K562 (cell line): ENCODE data around the gene C1orf94. TPM values are rescaled to one million over a fixed set of nuclear protein-coding genes. Genes with fewer than 3 reads are reported as not detected.

Experiments
- ATAC-seq: fragments of 200-7000 bp; cut with Tn5 transposase; 3 replicates; pipeline ENCODE4 v1.9.1; 2020; ENCODE audit warnings: moderate library complexity
- BruUV-seq: library from RNA; stranded (reverse); fragments of 400-500 nt; replicated peaks from 2 replicates; lab custom pipeline; 2021; lab: Mats Ljungman, UMichigan
- CTCF ChIA-PET: fragments of 300-600 bp; formaldehyde crosslinking; extraction: SDS; loops from one replicate; lab custom pipeline; 2021; ENCODE audit warnings: low intra/inter-chr PET ratio; lab: Yijun Ruan, JAX
- POLR2A ChIA-PET: fragments of 300-600, 350-650 bp; sonication (Branson Sonifier 250); formaldehyde crosslinking; extraction: SDS; loops from one replicate; lab custom pipeline; 2021; ENCODE audit warnings: antibody characterized with exemption, inconsistent platforms; lab: Yijun Ruan, JAX
- DNase-seq, 4 experiments: peaks; one replicate each; pipeline versions ENCODE4 v3.0.0 to v3.0.0-alpha.2; 2011 to 2018; ENCODE audit warnings: low spot score in 3 of 4, mixed read lengths in 3 of 4; ENCODE audit errors: extremely low read depth in 1 of 4
- FAIRE-seq: peaks from 2 replicates; lab custom pipeline; 2011; peaks lifted over from hg19 to GRCh38; lab: Jason Lieb, UNC
- H2AFZ ChIP-seq: 2 replicates; pipeline ENCODE4 v1.6.0; 2011; ENCODE audit warnings: low read depth, low read length, control low read depth, inconsistent platforms
- H3K27ac ChIP-seq: fragments of 200-600 bp; 3 replicates; pipeline ENCODE4 v1.8.0; 2011; ENCODE audit warnings: low read depth, mild to moderate bottlenecking, control low read depth, inconsistent platforms, low read length, moderate library complexity, mixed read lengths; ENCODE audit errors: extremely low read depth
- H3K27me3 ChIP-seq, 2 experiments: fragments of 300-600 bp in 1 of 2; 2 replicates in 1 of 2; 3 replicates in 1 of 2; pipeline versions ENCODE4 v1.6.0 to v1.8.0; 2011; ENCODE audit warnings: inconsistent platforms in 2 of 2, low read length in 2 of 2, mild to moderate bottlenecking in 1 of 2, mixed read lengths in 1 of 2, moderate library complexity in 1 of 2; ENCODE audit not compliant: control insufficient read depth in 2 of 2, insufficient read depth in 2 of 2
- H3K36me3 ChIP-seq: fragments of 300-600 bp; 3 replicates; pipeline ENCODE4 v1.8.0; 2011; ENCODE audit warnings: mild to moderate bottlenecking, low read length, inconsistent platforms; ENCODE audit not compliant: control insufficient read depth, insufficient read depth
- H3K4me1 ChIP-seq, 2 experiments: fragments of 200-600 bp in 1 of 2; replicated peaks in 1 of 2; 2 replicates in 1 of 2; 3 replicates in 1 of 2; pipeline versions ENCODE4 v1.5.1 to v1.8.0; 2011; ENCODE audit warnings: inconsistent platforms in 2 of 2, low read length in 2 of 2, mild to moderate bottlenecking in 1 of 2, mixed read lengths in 1 of 2, moderate library complexity in 1 of 2; ENCODE audit not compliant: control insufficient read depth in 2 of 2, insufficient read depth in 2 of 2
- H3K4me2 ChIP-seq: 2 replicates; pipeline ENCODE4 v1.6.1; 2011; ENCODE audit warnings: low read length, control low read depth, inconsistent platforms, mixed read lengths; ENCODE audit not compliant: insufficient read depth
- H3K4me3 ChIP-seq: fragments of 200-600 bp; sonication (generic), shearing (Covaris generic); 2 replicates; pipeline ENCODE4 v1.5.1; 2016; ENCODE audit warnings: control low read depth, inconsistent platforms
- H3K79me2 ChIP-seq: fragments of 200-600 bp; 3 replicates; pipeline ENCODE4 v1.8.0; 2011; ENCODE audit warnings: low read length, inconsistent platforms; ENCODE audit not compliant: control insufficient read depth, insufficient read depth
- H3K9ac ChIP-seq, 2 experiments: 2 replicates each; pipeline versions ENCODE4 v1.6.0 to v1.6.1; 2011; ENCODE audit warnings: low read depth in 2 of 2, low read length in 2 of 2, control low read depth in 1 of 2, inconsistent platforms in 1 of 2, mild to moderate bottlenecking in 1 of 2, mixed read lengths in 1 of 2; ENCODE audit not compliant: insufficient read depth in 1 of 2
- H3K9me1 ChIP-seq: one replicate; pipeline ENCODE4 v1.6.0; 2011; ENCODE audit warnings: inconsistent platforms, mild to moderate bottlenecking, low read length, moderate library complexity; ENCODE audit not compliant: control insufficient read depth, insufficient read depth
- H3K9me3 ChIP-seq: replicated peaks from 2 replicates; pipeline ENCODE4 v1.5.1; 2011; ENCODE audit warnings: low read depth, low read length, inconsistent platforms; ENCODE audit not compliant: control insufficient read depth, insufficient read depth
- H4K20me1 ChIP-seq: replicated peaks from 2 replicates; pipeline ENCODE4 v1.6.1; 2011; ENCODE audit warnings: low read length, inconsistent platforms, mixed read lengths; ENCODE audit not compliant: control insufficient read depth, insufficient read depth
- ARID3A ChIP-seq: IDR thresholded peaks from 2 replicates; pipeline ENCODE4 v1.6.1; 2012; ENCODE audit warnings: low read depth, low read length, improper control_type of control experiment, borderline replicate concordance
- ETS2 ChIP-seq: IDR thresholded peaks from 2 replicates; pipeline ENCODE4 v1.6.1; 2016; ENCODE audit warnings: borderline replicate concordance, missing genetic modification characterization, mild to moderate bottlenecking, moderate library complexity, missing compliant biosample characterization; ENCODE audit not compliant: poor library complexity, severe bottlenecking
- HCFC1 ChIP-seq: IDR thresholded peaks from 2 replicates; pipeline ENCODE4 v1.6.1; 2012; ENCODE audit warnings: low read depth, low read length, improper control_type of control experiment
- ZNF76 ChIP-seq: fragments of 250-450 bp; sonication (Bioruptor Pico); IDR thresholded peaks from 2 replicates; pipeline ENCODE4 v1.4.0; 2020; ENCODE audit warnings: mild to moderate bottlenecking, moderate library complexity, borderline replicate concordance
- WGBS: fragments of 100-300 bp; shearing (Covaris generic); methylation state at CpG from one replicate; pipeline ENCODE4 v1.1.6; 2016; ENCODE audit warnings: low coverage, mixed read lengths; ENCODE audit not compliant: insufficient coverage; ENCODE audit errors: missing lambda C conversion rate; 5-methylcytosine and 5-hydroxymethylcytosine counted together
- in situ Hi-C: fragments of 300-500 bp; cut with MboI; formaldehyde crosslinking; loops from 4 replicates; pipeline ENCODE4 v1.15.0; 2018; ENCODE audit warnings: inconsistent platforms, mixed read lengths
- intact Hi-C: fragments of 100-400 bp; cut with micrococcal nuclease; formaldehyde crosslinking; loops from 2 replicates; pipeline ENCODE4 v1.14.2; 2022
- polyA plus RNA-seq, 8 experiments: library from polyadenylated mRNA; depleted of rRNA in 4 of 8; stranded (reverse) in 5 of 8; unstranded in 3 of 8; fragments of >200 nt; fragmentation: Nextera tagmentation in 2 of 8; fragmentation: Illumina TruSeq in 1 of 8; extraction: Ambion mirVana in 2 of 8; extraction: Trizol in 1 of 8; gene quantifications; 2 replicates each; pipeline versions ENCODE4 v1.2.1 to v1.2.3, GENCODE V29; 2011 to 2014; ENCODE audit warnings: inconsistent platforms in 1 of 8, missing spikeins in 1 of 8
- total RNA-seq, 7 experiments: library from RNA; depleted of rRNA in 6 of 7; stranded (reverse); fragments of >200 nt in 6 of 7; fragmentation: Illumina TruSeq in 2 of 7; extraction: Trizol in 2 of 7; gene quantifications; 2 replicates each; pipeline versions ENCODE4 v1.2.1 to v1.2.3, GENCODE V29; 2011 to 2021; ENCODE audit warnings: low replicate concordance in 1 of 7
- TF ChIP-seq, protein P1 (sequence below): fragments of 450-650 bp; IDR thresholded peaks from 2 replicates; pipeline ENCODE4 v1.6.1; 2016; ENCODE audit warnings: mild to moderate bottlenecking, moderate library complexity

The C1orf94 gene
- total and polyA plus RNA-seq, 9 of the 15 experiments (the other 6 are each of a cell fraction or from before 2014, with no cell fraction given), result not detected

DNA sequence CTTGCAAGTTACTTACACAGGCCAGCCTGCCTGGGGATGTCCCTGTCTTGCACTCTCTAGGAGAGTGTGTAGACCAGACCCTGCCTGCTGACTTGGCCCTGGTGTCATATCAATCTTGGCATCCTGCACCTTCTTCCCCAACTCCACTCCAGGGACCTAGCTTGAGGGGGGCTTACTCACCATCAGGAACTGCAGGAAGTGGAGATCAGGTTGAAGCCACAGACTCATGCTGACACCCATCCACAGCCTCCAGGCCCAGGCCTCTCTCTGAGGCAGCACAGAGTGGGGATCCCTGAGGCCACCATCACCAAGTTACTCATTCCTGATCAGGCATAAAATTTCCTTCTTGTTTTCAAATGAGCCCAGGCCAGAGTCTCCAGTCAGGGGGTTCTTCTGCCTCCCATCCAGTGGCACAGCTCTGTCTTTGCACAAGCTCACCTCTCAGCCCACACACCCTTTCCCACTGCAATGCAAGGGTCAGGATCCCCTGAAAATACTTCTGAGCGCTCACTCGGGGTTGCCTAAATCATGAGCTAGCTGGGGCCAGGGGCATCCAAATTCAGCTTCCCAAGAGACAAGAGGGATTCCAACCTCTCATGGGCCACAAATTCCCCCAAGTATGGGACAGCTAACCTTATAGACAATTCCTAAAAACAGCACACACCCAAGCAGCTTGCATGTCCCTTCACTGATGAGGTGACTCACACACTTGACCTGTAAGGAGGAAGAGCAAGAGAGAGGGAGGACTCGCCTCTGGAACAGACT is 45.1 kb upstream of the C1orf94 start:
- Histone ChIP-seq H3K9me3 (no peaks in the 10 kb centered on the region), H3K27ac (no peak overlapping the region), H3K9me1 (no peaks in the 10 kb centered on the region), H3K9ac (no peak overlapping the region), H3K4me3 (no peak overlapping the region), H3K27me3 (peaks cover 0 to 18% of the 10 kb centered on the region in 2 experiments; a peak in 2 of 5 replicates), H3K4me1 (no peaks in the 10 kb centered on the region), H3K36me3 (no peaks in the 10 kb centered on the region), H3K4me2 (no peak overlapping the region), H2AFZ (no peak overlapping the region), H3K79me2 (no peaks in the 10 kb centered on the region), H4K20me1 (no peaks in the 10 kb centered on the region)
- no TSS peak for BruUV-seq
- ChIA-PET POLR2A (interaction anchor here (0.6 kb wide), 1 partner anchor 11 kb away, joined by 3 read pairs; no protein-coding TSS in a partner anchor), CTCF (no interaction called here)
- DNase-seq, result no peak
- intact Hi-C loops, result no loop called here
- FAIRE-seq, result no peak
- ATAC-seq, result no peak
- 0% methylated on average over 3 of the region's 3 CpGs for WGBS
- in situ Hi-C loops, result no loop called here
- TF ChIP-seq, protein P1, sequence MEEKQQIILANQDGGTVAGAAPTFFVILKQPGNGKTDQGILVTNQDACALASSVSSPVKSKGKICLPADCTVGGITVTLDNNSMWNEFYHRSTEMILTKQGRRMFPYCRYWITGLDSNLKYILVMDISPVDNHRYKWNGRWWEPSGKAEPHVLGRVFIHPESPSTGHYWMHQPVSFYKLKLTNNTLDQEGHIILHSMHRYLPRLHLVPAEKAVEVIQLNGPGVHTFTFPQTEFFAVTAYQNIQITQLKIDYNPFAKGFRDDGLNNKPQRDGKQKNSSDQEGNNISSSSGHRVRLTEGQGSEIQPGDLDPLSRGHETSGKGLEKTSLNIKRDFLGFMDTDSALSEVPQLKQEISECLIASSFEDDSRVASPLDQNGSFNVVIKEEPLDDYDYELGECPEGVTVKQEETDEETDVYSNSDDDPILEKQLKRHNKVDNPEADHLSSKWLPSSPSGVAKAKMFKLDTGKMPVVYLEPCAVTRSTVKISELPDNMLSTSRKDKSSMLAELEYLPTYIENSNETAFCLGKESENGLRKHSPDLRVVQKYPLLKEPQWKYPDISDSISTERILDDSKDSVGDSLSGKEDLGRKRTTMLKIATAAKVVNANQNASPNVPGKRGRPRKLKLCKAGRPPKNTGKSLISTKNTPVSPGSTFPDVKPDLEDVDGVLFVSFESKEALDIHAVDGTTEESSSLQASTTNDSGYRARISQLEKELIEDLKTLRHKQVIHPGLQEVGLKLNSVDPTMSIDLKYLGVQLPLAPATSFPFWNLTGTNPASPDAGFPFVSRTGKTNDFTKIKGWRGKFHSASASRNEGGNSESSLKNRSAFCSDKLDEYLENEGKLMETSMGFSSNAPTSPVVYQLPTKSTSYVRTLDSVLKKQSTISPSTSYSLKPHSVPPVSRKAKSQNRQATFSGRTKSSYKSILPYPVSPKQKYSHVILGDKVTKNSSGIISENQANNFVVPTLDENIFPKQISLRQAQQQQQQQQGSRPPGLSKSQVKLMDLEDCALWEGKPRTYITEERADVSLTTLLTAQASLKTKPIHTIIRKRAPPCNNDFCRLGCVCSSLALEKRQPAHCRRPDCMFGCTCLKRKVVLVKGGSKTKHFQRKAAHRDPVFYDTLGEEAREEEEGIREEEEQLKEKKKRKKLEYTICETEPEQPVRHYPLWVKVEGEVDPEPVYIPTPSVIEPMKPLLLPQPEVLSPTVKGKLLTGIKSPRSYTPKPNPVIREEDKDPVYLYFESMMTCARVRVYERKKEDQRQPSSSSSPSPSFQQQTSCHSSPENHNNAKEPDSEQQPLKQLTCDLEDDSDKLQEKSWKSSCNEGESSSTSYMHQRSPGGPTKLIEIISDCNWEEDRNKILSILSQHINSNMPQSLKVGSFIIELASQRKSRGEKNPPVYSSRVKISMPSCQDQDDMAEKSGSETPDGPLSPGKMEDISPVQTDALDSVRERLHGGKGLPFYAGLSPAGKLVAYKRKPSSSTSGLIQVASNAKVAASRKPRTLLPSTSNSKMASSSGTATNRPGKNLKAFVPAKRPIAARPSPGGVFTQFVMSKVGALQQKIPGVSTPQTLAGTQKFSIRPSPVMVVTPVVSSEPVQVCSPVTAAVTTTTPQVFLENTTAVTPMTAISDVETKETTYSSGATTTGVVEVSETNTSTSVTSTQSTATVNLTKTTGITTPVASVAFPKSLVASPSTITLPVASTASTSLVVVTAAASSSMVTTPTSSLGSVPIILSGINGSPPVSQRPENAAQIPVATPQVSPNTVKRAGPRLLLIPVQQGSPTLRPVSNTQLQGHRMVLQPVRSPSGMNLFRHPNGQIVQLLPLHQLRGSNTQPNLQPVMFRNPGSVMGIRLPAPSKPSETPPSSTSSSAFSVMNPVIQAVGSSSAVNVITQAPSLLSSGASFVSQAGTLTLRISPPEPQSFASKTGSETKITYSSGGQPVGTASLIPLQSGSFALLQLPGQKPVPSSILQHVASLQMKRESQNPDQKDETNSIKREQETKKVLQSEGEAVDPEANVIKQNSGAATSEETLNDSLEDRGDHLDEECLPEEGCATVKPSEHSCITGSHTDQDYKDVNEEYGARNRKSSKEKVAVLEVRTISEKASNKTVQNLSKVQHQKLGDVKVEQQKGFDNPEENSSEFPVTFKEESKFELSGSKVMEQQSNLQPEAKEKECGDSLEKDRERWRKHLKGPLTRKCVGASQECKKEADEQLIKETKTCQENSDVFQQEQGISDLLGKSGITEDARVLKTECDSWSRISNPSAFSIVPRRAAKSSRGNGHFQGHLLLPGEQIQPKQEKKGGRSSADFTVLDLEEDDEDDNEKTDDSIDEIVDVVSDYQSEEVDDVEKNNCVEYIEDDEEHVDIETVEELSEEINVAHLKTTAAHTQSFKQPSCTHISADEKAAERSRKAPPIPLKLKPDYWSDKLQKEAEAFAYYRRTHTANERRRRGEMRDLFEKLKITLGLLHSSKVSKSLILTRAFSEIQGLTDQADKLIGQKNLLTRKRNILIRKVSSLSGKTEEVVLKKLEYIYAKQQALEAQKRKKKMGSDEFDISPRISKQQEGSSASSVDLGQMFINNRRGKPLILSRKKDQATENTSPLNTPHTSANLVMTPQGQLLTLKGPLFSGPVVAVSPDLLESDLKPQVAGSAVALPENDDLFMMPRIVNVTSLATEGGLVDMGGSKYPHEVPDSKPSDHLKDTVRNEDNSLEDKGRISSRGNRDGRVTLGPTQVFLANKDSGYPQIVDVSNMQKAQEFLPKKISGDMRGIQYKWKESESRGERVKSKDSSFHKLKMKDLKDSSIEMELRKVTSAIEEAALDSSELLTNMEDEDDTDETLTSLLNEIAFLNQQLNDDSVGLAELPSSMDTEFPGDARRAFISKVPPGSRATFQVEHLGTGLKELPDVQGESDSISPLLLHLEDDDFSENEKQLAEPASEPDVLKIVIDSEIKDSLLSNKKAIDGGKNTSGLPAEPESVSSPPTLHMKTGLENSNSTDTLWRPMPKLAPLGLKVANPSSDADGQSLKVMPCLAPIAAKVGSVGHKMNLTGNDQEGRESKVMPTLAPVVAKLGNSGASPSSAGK, result no peak
- no peak for TF ChIP-seq ZNF76
- no peak for TF ChIP-seq HCFC1
- no peak for TF ChIP-seq ETS2 (tag)
- TF ChIP-seq ARID3A, result no peak
